ENCODE data around the gene SEC11C.
"Not testable (repeated sequence)": the region's sequence is repeated elsewhere in the genome, so short reads cannot be mapped to it uniquely, and the experiment has no call there.

SEC11C gene

GRCh38 chr18:59139615-59140301 is at the start of gene SEC11C:
SEC11C (plus strand) TSS chr18:59139884; CDS start chr18:59139949, 65 bp downstream.
- peak; percentile 98 for DNase-seq

- DNase-seq, result no peak
Observed at GRCh38 chr18:59090966-59091603, 48.6 kb upstream of the SEC11C start.

GRCh38 chr18:59093668-59094067 is 46.0 kb upstream of the SEC11C start:
- DNase-seq, result no peak

- DNase-seq, result no peak
Observed at GRCh38 chr18:59094569-59094968, 45.1 kb upstream of the SEC11C start.

- no peak for DNase-seq
Observed at GRCh38 chr18:59096098-59096789, 43.4 kb upstream of the SEC11C start.

GRCh38 chr18:59101830-59102414 is 37.8 kb upstream of the SEC11C start:
- peak; percentile 15 for DNase-seq

- no peak for DNase-seq
Observed at GRCh38 chr18:59109375-59109774, 30.3 kb upstream of the SEC11C start.

GRCh38 chr18:59114160-59114559 is 25.5 kb upstream of the SEC11C start:
- no peak for DNase-seq

- DNase-seq, result no peak
Observed at GRCh38 chr18:59123588-59124369, 15.9 kb upstream of the SEC11C start.

GRCh38 chr18:59124370-59124704 is 15.3 kb upstream of the SEC11C start:
- DNase-seq, result no peak

GRCh38 chr18:59127047-59127446 is 12.6 kb upstream of the SEC11C start:
- no peak for DNase-seq

GRCh38 chr18:59129951-59130703 is 9.6 kb upstream of the SEC11C start:
- DNase-seq, result no peak

GRCh38 chr18:59132810-59133465 is 6.7 kb upstream of the SEC11C start:
- no peak for DNase-seq

GRCh38 chr18:59139291-59139614 is 431 bp upstream of the SEC11C start:
- peak; percentile 96 for DNase-seq

GRCh38 chr18:59140302-59140885 is 710 bp downstream of the SEC11C start:
- DNase-seq, result peak; percentile 34

GRCh38 chr18:59141294-59142068 is 1.8 kb downstream of the SEC11C start:
- no peak for DNase-seq

GRCh38 chr18:59142274-59142673 is 2.6 kb downstream of the SEC11C start:
- no peak for DNase-seq

- not testable (repeated sequence) for DNase-seq
Observed at GRCh38 chr18:59142800-59143416, 3.2 kb downstream of the SEC11C start.

- no peak for DNase-seq
Observed at GRCh38 chr18:59143441-59143840, 3.8 kb downstream of the SEC11C start.

- no peak for DNase-seq
Observed at GRCh38 chr18:59144483-59144882, 4.8 kb downstream of the SEC11C start.

All from NCI-H82 (cell line).